GM23338 (cell line): ENCODE data around the gene OXT. TPM values are rescaled to one million over a fixed set of nuclear protein-coding genes. Genes with fewer than 3 reads are reported as not detected.
"Not testable (repeated sequence)": the region's sequence is repeated elsewhere in the genome, so short reads cannot be mapped to it uniquely, and the experiment has no call there.

Source experiments
- ATAC-seq: fragments of 200-7000 bp; cut with Tn5 transposase; 3 replicates; pipeline ENCODE4 v1.9.1; 2020
- DNase-seq: peaks from one replicate; pipeline ENCODE4 v3.0.0-alpha.2; 2015; ENCODE audit warnings: low spot score
- H2AFZ ChIP-seq: fragments of 200-600 bp; sonication (generic); 2 replicates; pipeline ENCODE4 v1.8.0; 2016; ENCODE audit warnings: antibody characterized with exemption, mild to moderate bottlenecking, moderate library complexity
- H3F3A ChIP-seq: fragments of 200-600 bp; sonication (generic); replicated peaks from 2 replicates; pipeline ENCODE4 v1.8.0; 2017; ENCODE audit warnings: antibody characterized with exemption, mixed run types, low read depth
- H3K27ac ChIP-seq: fragments of 200-600 bp; sonication (generic); 2 replicates; pipeline ENCODE4 v1.6.1; 2016; ENCODE audit warnings: low read depth
- H3K27me3 ChIP-seq: fragments of 200-600 bp; sonication (generic); 2 replicates; pipeline ENCODE4 v1.8.0; 2016; ENCODE audit warnings: mild to moderate bottlenecking, mixed run types, moderate library complexity; ENCODE audit not compliant: insufficient read depth
- H3K36me3 ChIP-seq: fragments of 200-600 bp; sonication (generic); 2 replicates; pipeline ENCODE4 v1.8.0; 2016; ENCODE audit warnings: mild to moderate bottlenecking; ENCODE audit not compliant: insufficient read depth
- H3K4me1 ChIP-seq: fragments of 200-600 bp; sonication (generic); 2 replicates; pipeline ENCODE4 v1.8.0; 2016; ENCODE audit warnings: mild to moderate bottlenecking, moderate library complexity; ENCODE audit not compliant: insufficient read depth
- H3K4me2 ChIP-seq: fragments of 200-600 bp; sonication (generic); 2 replicates; pipeline ENCODE4 v1.7.1; 2017; ENCODE audit warnings: mixed run types
- H3K4me3 ChIP-seq: fragments of 200-600 bp; sonication (generic); 2 replicates; pipeline ENCODE4 v1.6.1; 2016; ENCODE audit warnings: mixed run types
- H3K79me2 ChIP-seq: fragments of 200-600 bp; sonication (generic); replicated peaks from 2 replicates; pipeline ENCODE4 v1.8.0; 2017; ENCODE audit warnings: mild to moderate bottlenecking; ENCODE audit not compliant: insufficient read depth
- H3K9me2 ChIP-seq: fragments of 200-600 bp; sonication (generic); 2 replicates; pipeline ENCODE4 v1.8.0; 2017; ENCODE audit not compliant: insufficient read depth
- H4K20me1 ChIP-seq: fragments of 200-600 bp; sonication (generic); replicated peaks from 2 replicates; pipeline ENCODE4 v1.8.0; 2017; ENCODE audit warnings: mild to moderate bottlenecking; ENCODE audit not compliant: insufficient read depth
- H3K27ac Mint-ChIP-seq: 2 replicates; pipeline ENCODE4 v1.8.0; 2020; ENCODE audit warnings: inconsistent platforms, mild to moderate bottlenecking, moderate library complexity, mixed read lengths
- H3K27me3 Mint-ChIP-seq: 3 replicates; pipeline ENCODE4 v1.8.0; 2022; ENCODE audit warnings: low read depth, mild to moderate bottlenecking, moderate library complexity, mixed read lengths, inconsistent platforms; ENCODE audit not compliant: insufficient read depth, poor library complexity
- H3K36me3 Mint-ChIP-seq: 3 replicates; pipeline ENCODE4 v1.8.0; 2021; ENCODE audit warnings: low read depth, mild to moderate bottlenecking, inconsistent platforms, moderate library complexity, mixed read lengths
- H3K4me1 Mint-ChIP-seq: 3 replicates; pipeline ENCODE4 v1.8.0; 2020; ENCODE audit warnings: mild to moderate bottlenecking, inconsistent platforms, mixed read lengths
- H3K4me3 Mint-ChIP-seq: 3 replicates; pipeline ENCODE4 v1.8.0; 2021; ENCODE audit warnings: moderate library complexity, mild to moderate bottlenecking, inconsistent platforms, mixed read lengths
- H3K9me3 Mint-ChIP-seq: 3 replicates; pipeline ENCODE4 v1.8.0; 2020; ENCODE audit warnings: moderate library complexity, mild to moderate bottlenecking, inconsistent platforms, mixed read lengths
- CREB1 ChIP-seq: fragments of 250-450 bp; sonication (Bioruptor Pico); IDR thresholded peaks from 2 replicates; pipeline ENCODE4 v1.5.0; 2020; ENCODE audit warnings: low read depth, mild to moderate bottlenecking, moderate library complexity
- EZH2 ChIP-seq: fragments of 200-600 bp; sonication (generic); IDR thresholded peaks from one replicate; pipeline ENCODE4 v1.8.0; 2017; ENCODE audit warnings: antibody characterized with exemption, mild to moderate bottlenecking, low read depth; ENCODE audit not compliant: unreplicated experiment
- EZH2phosphoT487 ChIP-seq: fragments of 200-600 bp; sonication (generic); IDR thresholded peaks from one replicate; pipeline ENCODE4 v1.8.1; 2018; ENCODE audit warnings: antibody characterized with exemption; ENCODE audit not compliant: unreplicated experiment
- POLR2AphosphoS5 ChIP-seq: IDR thresholded peaks from 2 replicates; pipeline ENCODE4 v1.6.1; 2016; ENCODE audit warnings: antibody characterized with exemption, low read depth
- STAT1 ChIP-seq: IDR thresholded peaks from one replicate; pipeline ENCODE4 v1.6.1; 2016; ENCODE audit warnings: antibody characterized with exemption; ENCODE audit not compliant: unreplicated experiment
- ZNF114 ChIP-seq: fragments of 250-450 bp; sonication (Bioruptor Pico); IDR thresholded peaks from 2 replicates; pipeline ENCODE4 v1.5.0; 2020; ENCODE audit warnings: mild to moderate bottlenecking, moderate library complexity
- ZNF331 ChIP-seq: fragments of 250-450 bp; sonication (Bioruptor Pico); IDR thresholded peaks from 2 replicates; pipeline ENCODE4 v1.5.0; 2020; ENCODE audit warnings: low read depth, mild to moderate bottlenecking, moderate library complexity
- polyA plus RNA-seq: library from polyadenylated mRNA; unstranded; fragments of >200 nt; fragmentation: Nextera tagmentation; extraction: Ambion mirVana; gene quantifications from 2 replicates; pipeline ENCODE4 v1.2.1, GENCODE V29; 2016
- total RNA-seq: library from RNA; depleted of rRNA; stranded (reverse); fragments of >200 nt; shearing (Covaris generic); gene quantifications from 2 replicates; pipeline ENCODE4 v1.2.3, GENCODE V29; 2014
- TF ChIP-seq, protein P1 (sequence below), 2 experiments: fragments of 200-600 bp in 1 of 2; sonication (generic) in 1 of 2; conservative IDR thresholded peaks; 2 replicates each; pipeline versions ENCODE4 v1.5.1 to v1.6.1; 2016 to 2017; ENCODE audit warnings: antibody characterized with exemption in 2 of 2, low read depth in 2 of 2, mild to moderate bottlenecking in 2 of 2, moderate library complexity in 1 of 2

The OXT gene
- total and polyA plus RNA-seq, 2 experiments from 2014 or later = 1.5 TPM; not detected in 1

- Histone ChIP-seq H3K4me3 (no peak overlapping the region), H3K4me2 (no peak overlapping the region), H2AFZ (no peak overlapping the region), H3F3A (no peaks in the 10 kb centered on the region), H3K27me3 (no peaks in the 10 kb centered on the region), H3K4me1 (no peaks in the 10 kb centered on the region), H3K27ac (no peak overlapping the region), H4K20me1 (no peaks in the 10 kb centered on the region), H3K79me2 (no peaks in the 10 kb centered on the region), H3K9me2 (no peaks in the 10 kb centered on the region), H3K36me3 (no peaks in the 10 kb centered on the region)
- no peak overlapping the region for H3K4me3 Mint-ChIP-seq
- no peak overlapping the region for H3K27ac Mint-ChIP-seq
- no peaks in the 10 kb centered on the region for H3K36me3 Mint-ChIP-seq
- ATAC-seq = no peak
- peaks cover 4% of the 10 kb centered on the region for H3K27me3 Mint-ChIP-seq
- H3K4me1 Mint-ChIP-seq = no peaks in the 10 kb centered on the region
- H3K9me3 Mint-ChIP-seq = no peaks in the 10 kb centered on the region
- TF ChIP-seq, protein P1, sequence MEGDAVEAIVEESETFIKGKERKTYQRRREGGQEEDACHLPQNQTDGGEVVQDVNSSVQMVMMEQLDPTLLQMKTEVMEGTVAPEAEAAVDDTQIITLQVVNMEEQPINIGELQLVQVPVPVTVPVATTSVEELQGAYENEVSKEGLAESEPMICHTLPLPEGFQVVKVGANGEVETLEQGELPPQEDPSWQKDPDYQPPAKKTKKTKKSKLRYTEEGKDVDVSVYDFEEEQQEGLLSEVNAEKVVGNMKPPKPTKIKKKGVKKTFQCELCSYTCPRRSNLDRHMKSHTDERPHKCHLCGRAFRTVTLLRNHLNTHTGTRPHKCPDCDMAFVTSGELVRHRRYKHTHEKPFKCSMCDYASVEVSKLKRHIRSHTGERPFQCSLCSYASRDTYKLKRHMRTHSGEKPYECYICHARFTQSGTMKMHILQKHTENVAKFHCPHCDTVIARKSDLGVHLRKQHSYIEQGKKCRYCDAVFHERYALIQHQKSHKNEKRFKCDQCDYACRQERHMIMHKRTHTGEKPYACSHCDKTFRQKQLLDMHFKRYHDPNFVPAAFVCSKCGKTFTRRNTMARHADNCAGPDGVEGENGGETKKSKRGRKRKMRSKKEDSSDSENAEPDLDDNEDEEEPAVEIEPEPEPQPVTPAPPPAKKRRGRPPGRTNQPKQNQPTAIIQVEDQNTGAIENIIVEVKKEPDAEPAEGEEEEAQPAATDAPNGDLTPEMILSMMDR (conservative IDR thresholded peaks at IDR 0.05; ENCODE audit: low read depth in 2 of 2) = no peak
- no peak for DNase-seq
These were observed 11.9 kb upstream of the OXT start for GRCh38 chr20:3059489-3059888.

DNA sequence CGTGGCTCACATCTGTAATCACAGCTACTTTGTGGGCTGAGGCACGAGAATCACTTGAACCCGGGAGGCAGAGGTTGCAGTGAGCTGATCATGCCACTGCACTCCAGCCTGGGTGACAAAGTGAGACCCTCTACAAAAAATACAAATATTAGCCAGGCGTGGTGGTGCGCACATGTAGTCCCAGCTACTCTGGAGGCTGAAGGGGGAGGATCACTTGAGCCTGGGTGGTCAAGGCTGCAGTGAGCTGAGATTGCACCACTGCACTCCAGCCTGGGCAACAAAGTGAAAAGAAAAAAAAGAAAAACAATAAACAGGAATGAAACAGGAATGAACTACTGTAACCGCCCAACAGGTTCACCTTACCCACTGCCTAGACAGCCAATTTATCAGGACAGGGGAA is 7.3 kb upstream of the OXT start:
- H3K27me3 Mint-ChIP-seq, H3K9me3 Mint-ChIP-seq, ATAC-seq, H3K79me2 ChIP-seq, H3K27me3 ChIP-seq, H3F3A ChIP-seq, H3K4me2 ChIP-seq, H2AFZ ChIP-seq, H3K4me3 Mint-ChIP-seq, H3K36me3 ChIP-seq, H3K36me3 Mint-ChIP-seq, H3K4me3 ChIP-seq, H3K27ac Mint-ChIP-seq, DNase-seq, H3K4me1 ChIP-seq, H3K4me1 Mint-ChIP-seq, H3K27ac ChIP-seq, H3K9me2 ChIP-seq, H4K20me1 ChIP-seq: not testable (repeated sequence)

- Histone ChIP-seq H3K36me3 (no peaks in the 10 kb centered on the region), H3K4me1 (peaks cover under 1% of the 10 kb centered on the region; the same call in 1 of the 2 replicates), H3K27ac (no peak overlapping the region), H3K27me3 (peaks cover 20% of the 10 kb centered on the region), H3K4me3 (no peak overlapping the region), H3F3A (0 out of 2 replicates have a peak, but pooled peaks cover 3% of the 10 kb centered on the region), H2AFZ (no peak overlapping the region), H3K9me2 (no peaks in the 10 kb centered on the region), H3K4me2 (no peak overlapping the region), H3K79me2 (no peaks in the 10 kb centered on the region), H4K20me1 (no peaks in the 10 kb centered on the region)
- H3K4me1 Mint-ChIP-seq = peaks cover 2% of the 10 kb centered on the region
- H3K36me3 Mint-ChIP-seq = no peaks in the 10 kb centered on the region
- no peak overlapping the region for H3K4me3 Mint-ChIP-seq
- H3K27me3 Mint-ChIP-seq = peaks cover 19% of the 10 kb centered on the region
- DNase-seq (no peak), ATAC-seq (no peak)
- no peak overlapping the region for H3K27ac Mint-ChIP-seq
- no peaks in the 10 kb centered on the region for H3K9me3 Mint-ChIP-seq
- TF ChIP-seq, protein P1 (conservative IDR thresholded peaks at IDR 0.05; ENCODE audit: low read depth in 2 of 2) = no peak
- TF ChIP-seq ZNF114 (CRISPR knock-in tag) (no peak), EZH2 (no peak), EZH2phosphoT487 (no peak), POLR2AphosphoS5 (no peak), STAT1 (no peak), ZNF331 (CRISPR knock-in tag) (no peak), CREB1 (CRISPR knock-in tag) (no peak)
These were observed 4.0 kb upstream of the OXT start for GRCh38 chr20:3067139-3068014.
